ENCODE results near the gene HOXA5.

HOXA5 gene

DNA sequence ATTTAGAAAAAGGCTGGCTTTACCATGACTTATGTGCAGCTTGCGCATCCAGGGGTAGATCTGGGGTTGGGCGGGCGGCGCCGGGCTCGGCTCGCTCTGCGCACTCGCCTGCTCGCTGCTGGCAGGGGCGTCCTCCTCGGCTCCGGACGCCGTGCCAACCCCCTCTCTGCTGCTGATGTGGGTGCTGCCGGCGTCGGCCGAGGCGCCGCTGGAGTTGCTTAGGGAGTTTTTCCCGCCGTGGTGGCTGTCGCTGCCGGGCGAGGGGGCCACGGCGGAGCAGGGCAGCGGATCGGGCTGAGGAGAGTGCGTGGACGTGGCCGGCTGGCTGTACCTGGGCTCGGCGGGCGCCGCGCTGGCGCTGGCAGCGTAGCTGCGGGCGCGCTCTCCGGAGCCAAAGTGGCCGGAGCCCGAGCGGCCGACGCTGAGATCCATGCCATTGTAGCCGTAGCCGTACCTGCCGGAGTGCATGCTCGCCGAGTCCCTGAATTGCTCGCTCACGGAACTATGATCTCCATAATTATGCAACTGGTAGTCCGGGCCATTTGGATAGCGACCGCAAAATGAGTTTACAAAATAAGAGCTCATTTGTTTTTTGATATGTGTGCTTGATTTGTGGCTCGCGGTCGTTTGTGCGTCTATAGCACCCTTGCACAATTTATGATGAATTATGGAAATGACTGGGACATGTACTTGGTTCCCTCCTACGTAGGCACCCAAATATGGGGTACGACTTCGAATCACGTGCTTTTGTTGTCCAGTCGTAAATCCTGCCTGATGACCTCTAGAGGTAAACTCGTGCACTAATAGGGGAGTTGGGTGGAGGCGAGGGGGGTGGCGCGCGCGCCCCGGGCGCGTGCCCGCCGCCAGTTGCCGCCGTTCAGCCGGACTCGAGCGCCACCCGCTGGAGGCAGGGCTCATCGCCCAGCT lies at the start of gene HOXA5:
TSS of gene HOXA5 (minus strand) at position 659 of the 927 bp plus-strand sequence. CDS start at position 585, 74 bp downstream.
- H3K4me3 ChIP-seq (ENCODE audit: low read length) = no peak within 1 kb of the TSS
- no peaks in the 10 kb centered on the region for H3K9me3 ChIP-seq (replicated peaks; ENCODE audit: insufficient read depth, low read length)
- H3K4me2 ChIP-seq (ENCODE audit: low read depth, low read length) = no peak within 1 kb of the TSS
- TF ChIP-seq EZH2phosphoT487 (IDR thresholded peaks at IDR 0.05; ENCODE audit: low read length) = no peak
- TF ChIP-seq EZH2 (optimal IDR thresholded peaks at IDR 0.05; ENCODE audit: low read depth, low read length) = no peak
- TF ChIP-seq, protein P1, sequence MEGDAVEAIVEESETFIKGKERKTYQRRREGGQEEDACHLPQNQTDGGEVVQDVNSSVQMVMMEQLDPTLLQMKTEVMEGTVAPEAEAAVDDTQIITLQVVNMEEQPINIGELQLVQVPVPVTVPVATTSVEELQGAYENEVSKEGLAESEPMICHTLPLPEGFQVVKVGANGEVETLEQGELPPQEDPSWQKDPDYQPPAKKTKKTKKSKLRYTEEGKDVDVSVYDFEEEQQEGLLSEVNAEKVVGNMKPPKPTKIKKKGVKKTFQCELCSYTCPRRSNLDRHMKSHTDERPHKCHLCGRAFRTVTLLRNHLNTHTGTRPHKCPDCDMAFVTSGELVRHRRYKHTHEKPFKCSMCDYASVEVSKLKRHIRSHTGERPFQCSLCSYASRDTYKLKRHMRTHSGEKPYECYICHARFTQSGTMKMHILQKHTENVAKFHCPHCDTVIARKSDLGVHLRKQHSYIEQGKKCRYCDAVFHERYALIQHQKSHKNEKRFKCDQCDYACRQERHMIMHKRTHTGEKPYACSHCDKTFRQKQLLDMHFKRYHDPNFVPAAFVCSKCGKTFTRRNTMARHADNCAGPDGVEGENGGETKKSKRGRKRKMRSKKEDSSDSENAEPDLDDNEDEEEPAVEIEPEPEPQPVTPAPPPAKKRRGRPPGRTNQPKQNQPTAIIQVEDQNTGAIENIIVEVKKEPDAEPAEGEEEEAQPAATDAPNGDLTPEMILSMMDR (IDR thresholded peaks at IDR 0.05; ENCODE audit: low read length) = no peak
- H3K4me1 ChIP-seq (ENCODE audit: low read length) = no peaks in the 10 kb centered on the region
- no peaks in the 10 kb centered on the region for H3K36me3 ChIP-seq (replicated peaks; ENCODE audit: insufficient read depth, low read length)
- no peaks in the 10 kb centered on the region for H4K20me1 ChIP-seq (ENCODE audit: insufficient read depth, low read length)
- H3K9me2 ChIP-seq (replicated peaks; ENCODE audit: insufficient read depth, low read length) = no peaks in the 10 kb centered on the region
- no peak within 1 kb of the TSS for H3K27ac ChIP-seq (ENCODE audit: low read length)
- no peaks in the 10 kb centered on the region for H3F3A ChIP-seq (ENCODE audit: insufficient read depth, low read length)
- H2AFZ ChIP-seq (ENCODE audit: low read length) = no peak within 1 kb of the TSS
- no peak within 1 kb of the TSS for H3K9ac ChIP-seq (ENCODE audit: low read length)
- H3K27me3 ChIP-seq (replicated peaks; ENCODE audit: insufficient read depth, low read length) = peaks cover 20% of the 10 kb centered on the region
- DNase-seq = no peak
- no peaks in the 10 kb centered on the region for H3K79me2 ChIP-seq (ENCODE audit: low read length)

DNA sequence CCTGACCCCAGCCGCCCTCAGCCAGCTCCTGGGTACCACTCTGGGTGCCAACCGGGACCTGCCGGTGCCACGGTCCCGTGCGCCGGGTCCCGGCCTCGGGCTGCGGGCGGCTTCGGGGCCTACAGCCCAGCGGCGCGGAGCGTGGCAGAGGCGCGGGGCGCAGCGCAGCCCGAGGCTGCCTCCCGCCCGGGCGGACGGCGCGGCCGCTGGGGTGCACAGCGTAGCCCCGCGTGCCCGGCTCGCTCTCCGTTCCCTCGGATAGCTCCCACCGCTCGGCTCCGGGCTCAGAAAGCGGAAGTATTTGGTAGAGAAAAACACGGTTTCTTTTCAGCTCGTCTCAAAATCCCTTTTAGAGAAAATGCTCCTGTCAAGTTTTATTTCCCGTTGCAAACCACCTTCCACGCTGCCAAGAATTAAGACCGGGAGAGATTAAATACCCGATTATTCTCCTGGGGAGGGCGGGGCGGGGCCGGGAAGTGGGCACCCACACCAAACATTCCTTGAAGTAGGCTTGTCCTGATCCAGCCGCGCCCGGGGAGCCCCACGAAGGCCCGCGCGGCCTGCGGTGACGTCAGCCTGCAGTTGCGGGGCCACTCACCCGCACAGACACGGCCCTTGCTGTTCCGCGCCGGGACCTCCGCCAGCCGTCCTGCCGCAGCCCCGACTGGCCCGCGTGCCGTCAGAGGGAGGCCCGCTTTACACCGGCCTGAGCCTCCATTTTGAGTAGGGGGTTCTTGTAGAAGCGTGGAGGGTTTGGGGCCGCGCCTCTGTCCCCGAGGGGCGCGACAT lies 49.3 kb upstream of the HOXA5 start:
- no peaks in the 10 kb centered on the region for H3F3A ChIP-seq (ENCODE audit: insufficient read depth, low read length)
- peaks cover 94% of the 10 kb centered on the region for H3K27me3 ChIP-seq (replicated peaks; ENCODE audit: insufficient read depth, low read length)
- H3K4me2 ChIP-seq (ENCODE audit: low read depth, low read length) = peak overlapping the region; percentile 79
- H3K79me2 ChIP-seq (ENCODE audit: low read length) = no peaks in the 10 kb centered on the region
- no peaks in the 10 kb centered on the region for H3K9me2 ChIP-seq (replicated peaks; ENCODE audit: insufficient read depth, low read length)
- H3K36me3 ChIP-seq (replicated peaks; ENCODE audit: insufficient read depth, low read length) = no peaks in the 10 kb centered on the region
- H3K27ac ChIP-seq (ENCODE audit: low read length) = no peak overlapping the region
- H2AFZ ChIP-seq (ENCODE audit: low read length) = no peak overlapping the region
- TF ChIP-seq EZH2 (optimal IDR thresholded peaks at IDR 0.05; ENCODE audit: low read depth, low read length) (no peak), EZH2phosphoT487 (IDR thresholded peaks at IDR 0.05; ENCODE audit: low read length) (no peak)
- 0 out of 2 replicates have a peak, but pooled peaks cover 3% of the 10 kb centered on the region for H4K20me1 ChIP-seq (ENCODE audit: insufficient read depth, low read length)
- DNase-seq = no peak
- H3K4me3 ChIP-seq (ENCODE audit: low read length) = peak overlapping the region; percentile 42
- no peaks in the 10 kb centered on the region for H3K4me1 ChIP-seq (ENCODE audit: low read length)
- H3K9ac ChIP-seq (ENCODE audit: low read length) = no peak overlapping the region
- no peaks in the 10 kb centered on the region for H3K9me3 ChIP-seq (replicated peaks; ENCODE audit: insufficient read depth, low read length)

DNA sequence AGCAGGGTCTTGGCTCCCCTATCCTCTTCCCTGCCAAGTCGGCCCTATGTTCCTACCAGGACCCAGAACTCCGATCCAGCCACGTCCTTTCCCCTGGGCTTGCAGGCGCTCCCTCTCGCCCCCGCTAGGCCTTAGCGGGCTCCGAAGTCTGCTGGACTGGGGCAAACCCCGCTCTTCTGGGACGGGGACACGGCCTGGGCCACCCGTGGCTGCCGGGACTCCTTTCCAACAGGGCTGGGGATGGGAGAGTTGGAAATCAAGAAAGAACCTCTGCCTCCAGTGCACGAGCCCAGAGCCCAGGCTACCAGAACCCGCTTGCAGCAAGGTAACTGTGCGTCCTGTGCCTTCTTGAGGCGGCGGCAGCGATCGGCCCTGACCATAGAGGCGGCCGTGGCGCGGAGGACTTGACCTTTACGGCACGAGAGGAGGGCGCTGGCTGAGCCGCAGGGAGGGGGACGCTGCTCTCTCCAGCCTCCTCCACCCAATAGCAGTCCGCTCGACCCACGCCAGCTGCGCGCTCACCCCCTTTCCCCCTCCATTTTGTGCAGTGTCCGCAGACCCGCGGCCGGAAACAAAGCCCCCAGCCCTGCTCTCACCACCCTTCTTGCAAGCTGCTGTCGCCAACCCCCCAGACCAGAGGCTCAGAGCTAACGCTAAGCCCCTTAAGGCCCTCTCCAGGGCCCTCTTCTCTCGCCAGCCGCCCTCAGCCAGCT lies 48.5 kb upstream of the HOXA5 start:
- H3K36me3 ChIP-seq (replicated peaks; ENCODE audit: insufficient read depth, low read length) = no peaks in the 10 kb centered on the region
- TF ChIP-seq, protein P1 (IDR thresholded peaks at IDR 0.05; ENCODE audit: low read length) = no peak
- TF ChIP-seq EZH2phosphoT487 (IDR thresholded peaks at IDR 0.05; ENCODE audit: low read length) (no peak), EZH2 (optimal IDR thresholded peaks at IDR 0.05; ENCODE audit: low read depth, low read length) (no peak)
- no peak overlapping the region for H3K9ac ChIP-seq (ENCODE audit: low read length)
- H3K79me2 ChIP-seq (ENCODE audit: low read length) = no peaks in the 10 kb centered on the region
- H3K27me3 ChIP-seq (replicated peaks; ENCODE audit: insufficient read depth, low read length) = peaks cover 94% of the 10 kb centered on the region
- no peaks in the 10 kb centered on the region for H4K20me1 ChIP-seq (ENCODE audit: insufficient read depth, low read length)
- H3F3A ChIP-seq (ENCODE audit: insufficient read depth, low read length) = no peaks in the 10 kb centered on the region
- H3K9me2 ChIP-seq (replicated peaks; ENCODE audit: insufficient read depth, low read length) = no peaks in the 10 kb centered on the region
- H3K4me1 ChIP-seq (ENCODE audit: low read length) = no peaks in the 10 kb centered on the region
- no peak overlapping the region for H3K27ac ChIP-seq (ENCODE audit: low read length)
- H3K4me2 ChIP-seq (ENCODE audit: low read depth, low read length) = peak overlapping the region; percentile 79; the same call in 1 of the 2 replicates
- H3K9me3 ChIP-seq (replicated peaks; ENCODE audit: insufficient read depth, low read length) = no peaks in the 10 kb centered on the region
- H3K4me3 ChIP-seq (ENCODE audit: low read length) = no peak overlapping the region
- H2AFZ ChIP-seq (ENCODE audit: low read length) = no peak overlapping the region
- DNase-seq = no peak

Measured in MM.1S (cell line).